ENCODE measurements around the gene DHCR7.

The DHCR7 gene

GRCh38 chr11:71438650-71439049 is 9.5 kb downstream of the DHCR7 start:
- Histone ChIP-seq H2BK12ac (ENCODE audit: low read length) (no peak overlapping the region), H2BK5ac (ENCODE audit: low read depth, low read length, poor library complexity) (no peak overlapping the region), H3K14ac (ENCODE audit: low read length) (no peak overlapping the region), H2BK120ac (ENCODE audit: insufficient read depth, low read length, poor library complexity) (no peak overlapping the region), H3K4me1 (ENCODE audit: control insufficient read depth in 1 of 2, insufficient read depth in 2 of 2, low read length in 2 of 2) (no peaks in the 10 kb centered on the region), H3K18ac (ENCODE audit: low read length) (no peak overlapping the region), H3K79me1 (ENCODE audit: low read length) (no peaks in the 10 kb centered on the region), H2AK5ac (ENCODE audit: low read length) (no peak overlapping the region), H3K27me3 (ENCODE audit: insufficient read depth, low read length) (no peaks in the 10 kb centered on the region), H4K8ac (ENCODE audit: low read depth, low read length) (no peak overlapping the region), H3K9me3 (ENCODE audit: insufficient read depth, low read depth, low read length) (peaks cover 4% of the 10 kb centered on the region), H3K36me3 (ENCODE audit: control insufficient read depth in 1 of 2, insufficient read depth in 2 of 2, low read length in 2 of 2) (peaks cover 83 to 87% of the 10 kb centered on the region in 2 experiments), H3K27ac (ENCODE audit: low read depth, low read length) (no peak overlapping the region), H3K9ac (ENCODE audit: low read length) (no peak overlapping the region), H2AFZ (ENCODE audit: insufficient read depth, low read length, poor library complexity) (no peak overlapping the region), H3K4ac (ENCODE audit: low read depth, low read length) (no peak overlapping the region), H4K91ac (ENCODE audit: low read depth, low read length) (no peak overlapping the region), H4K12ac (ENCODE audit: low read depth, low read length) (no peak overlapping the region), H3K23ac (ENCODE audit: low read length) (no peak overlapping the region), H3K79me2 (ENCODE audit: control insufficient read depth, insufficient read depth, low read length, poor library complexity) (no peaks in the 10 kb centered on the region), H3K4me2 (ENCODE audit: low read length) (no peak overlapping the region), H3K4me3 (ENCODE audit: low read depth, low read length) (no peak overlapping the region)
- no peak for DNase-seq
- no CpG with 5 or more reads among the region's 19 CpGs for WGBS (ENCODE audit: extremely low coverage, insufficient coverage, insufficient read length)

- H3K4me1 ChIP-seq (ENCODE audit: control insufficient read depth in 1 of 2, insufficient read depth in 2 of 2, low read length in 2 of 2) = no peaks in the 10 kb centered on the region
- H3K4me2 ChIP-seq (ENCODE audit: low read length) = no peak overlapping the region
- no peak overlapping the region for H3K4me3 ChIP-seq (ENCODE audit: low read depth, low read length)
- WGBS (ENCODE audit: extremely low coverage, insufficient coverage, insufficient read length) = no CpG with 5 or more reads among the region's 13 CpGs
- H3K9me3 ChIP-seq (ENCODE audit: insufficient read depth, low read depth, low read length) = peaks cover 2% of the 10 kb centered on the region
- H2BK12ac ChIP-seq (ENCODE audit: low read length) = no peak overlapping the region
- H3K18ac ChIP-seq (ENCODE audit: low read length) = no peak overlapping the region
- no peak overlapping the region for H4K12ac ChIP-seq (ENCODE audit: low read depth, low read length)
- no peak overlapping the region for H3K9ac ChIP-seq (ENCODE audit: low read length)
- peaks cover 75 to 79% of the 10 kb centered on the region in 2 experiments for H3K36me3 ChIP-seq (ENCODE audit: control insufficient read depth in 1 of 2, insufficient read depth in 2 of 2, low read length in 2 of 2)
- no peaks in the 10 kb centered on the region for H3K79me1 ChIP-seq (ENCODE audit: low read length)
- no peak overlapping the region for H4K91ac ChIP-seq (ENCODE audit: low read depth, low read length)
- H3K27me3 ChIP-seq (ENCODE audit: insufficient read depth, low read length) = no peaks in the 10 kb centered on the region
- no peaks in the 10 kb centered on the region for H3K79me2 ChIP-seq (ENCODE audit: control insufficient read depth, insufficient read depth, low read length, poor library complexity)
- H3K23ac ChIP-seq (ENCODE audit: low read length) = no peak overlapping the region
- H2BK5ac ChIP-seq (ENCODE audit: low read depth, low read length, poor library complexity) = no peak overlapping the region
- no peak overlapping the region for H2AFZ ChIP-seq (ENCODE audit: insufficient read depth, low read length, poor library complexity)
- DNase-seq = no peak
- H3K4ac ChIP-seq (ENCODE audit: low read depth, low read length) = no peak overlapping the region
- H3K27ac ChIP-seq (ENCODE audit: low read depth, low read length) = no peak overlapping the region
- no peak overlapping the region for H3K14ac ChIP-seq (ENCODE audit: low read length)
- H2AK5ac ChIP-seq (ENCODE audit: low read length) = no peak overlapping the region
- H4K8ac ChIP-seq (ENCODE audit: low read depth, low read length) = no peak overlapping the region
- no peak overlapping the region for H2BK120ac ChIP-seq (ENCODE audit: insufficient read depth, low read length, poor library complexity)
Observed at GRCh38 chr11:71437879-71438278, 10.3 kb downstream of the DHCR7 start.

GRCh38 chr11:71437399-71437798 is 10.8 kb downstream of the DHCR7 start:
- Histone ChIP-seq H2BK5ac (ENCODE audit: low read depth, low read length, poor library complexity) (no peak overlapping the region), H3K14ac (ENCODE audit: low read length) (no peak overlapping the region), H3K4me2 (ENCODE audit: low read length) (no peak overlapping the region), H3K36me3 (ENCODE audit: control insufficient read depth in 1 of 2, insufficient read depth in 2 of 2, low read length in 2 of 2) (peaks cover 72 to 76% of the 10 kb centered on the region in 2 experiments), H3K4me1 (ENCODE audit: control insufficient read depth in 1 of 2, insufficient read depth in 2 of 2, low read length in 2 of 2) (no peaks in the 10 kb centered on the region), H2BK120ac (ENCODE audit: insufficient read depth, low read length, poor library complexity) (no peak overlapping the region), H4K8ac (ENCODE audit: low read depth, low read length) (no peak overlapping the region), H4K12ac (ENCODE audit: low read depth, low read length) (no peak overlapping the region), H3K9me3 (ENCODE audit: insufficient read depth, low read depth, low read length) (peaks cover 2% of the 10 kb centered on the region), H3K4ac (ENCODE audit: low read depth, low read length) (no peak overlapping the region), H4K91ac (ENCODE audit: low read depth, low read length) (no peak overlapping the region), H3K27me3 (ENCODE audit: insufficient read depth, low read length) (no peaks in the 10 kb centered on the region), H2AK5ac (ENCODE audit: low read length) (no peak overlapping the region), H3K27ac (ENCODE audit: low read depth, low read length) (no peak overlapping the region), H3K79me2 (ENCODE audit: control insufficient read depth, insufficient read depth, low read length, poor library complexity) (no peaks in the 10 kb centered on the region), H3K18ac (ENCODE audit: low read length) (no peak overlapping the region), H2BK12ac (ENCODE audit: low read length) (no peak overlapping the region), H3K79me1 (ENCODE audit: low read length) (no peaks in the 10 kb centered on the region), H3K9ac (ENCODE audit: low read length) (no peak overlapping the region), H2AFZ (ENCODE audit: insufficient read depth, low read length, poor library complexity) (no peak overlapping the region), H3K23ac (ENCODE audit: low read length) (no peak overlapping the region), H3K4me3 (ENCODE audit: low read depth, low read length) (no peak overlapping the region)
- WGBS (ENCODE audit: extremely low coverage, insufficient coverage, insufficient read length) = no CpG with 5 or more reads among the region's 6 CpGs
- DNase-seq = no peak

GRCh38 chr11:71436861-71437260 is 11.3 kb downstream of the DHCR7 start:
- H4K8ac ChIP-seq (ENCODE audit: low read depth, low read length) = no peak overlapping the region
- H4K12ac ChIP-seq (ENCODE audit: low read depth, low read length) = no peak overlapping the region
- H3K4me1 ChIP-seq (ENCODE audit: control insufficient read depth in 1 of 2, insufficient read depth in 2 of 2, low read length in 2 of 2) = no peaks in the 10 kb centered on the region
- H3K9ac ChIP-seq (ENCODE audit: low read length) = no peak overlapping the region
- H3K23ac ChIP-seq (ENCODE audit: low read length) = no peak overlapping the region
- H2BK5ac ChIP-seq (ENCODE audit: low read depth, low read length, poor library complexity) = no peak overlapping the region
- H3K27ac ChIP-seq (ENCODE audit: low read depth, low read length) = no peak overlapping the region
- no peak overlapping the region for H3K14ac ChIP-seq (ENCODE audit: low read length)
- H2BK120ac ChIP-seq (ENCODE audit: insufficient read depth, low read length, poor library complexity) = no peak overlapping the region
- no peaks in the 10 kb centered on the region for H3K79me2 ChIP-seq (ENCODE audit: control insufficient read depth, insufficient read depth, low read length, poor library complexity)
- no peak overlapping the region for H3K4me2 ChIP-seq (ENCODE audit: low read length)
- H3K4me3 ChIP-seq (ENCODE audit: low read depth, low read length) = no peak overlapping the region
- no peaks in the 10 kb centered on the region for H3K27me3 ChIP-seq (ENCODE audit: insufficient read depth, low read length)
- no peak overlapping the region for H3K18ac ChIP-seq (ENCODE audit: low read length)
- no peak overlapping the region for H3K4ac ChIP-seq (ENCODE audit: low read depth, low read length)
- peaks cover 2% of the 10 kb centered on the region for H3K9me3 ChIP-seq (ENCODE audit: insufficient read depth, low read depth, low read length)
- no peak overlapping the region for H4K91ac ChIP-seq (ENCODE audit: low read depth, low read length)
- H2AK5ac ChIP-seq (ENCODE audit: low read length) = no peak overlapping the region
- H3K36me3 ChIP-seq (ENCODE audit: control insufficient read depth in 1 of 2, insufficient read depth in 2 of 2, low read length in 2 of 2) = peaks cover 66 to 70% of the 10 kb centered on the region in 2 experiments
- DNase-seq = no peak
- WGBS (ENCODE audit: extremely low coverage, insufficient coverage, insufficient read length) = no CpG with 5 or more reads among the region's 8 CpGs
- H2AFZ ChIP-seq (ENCODE audit: insufficient read depth, low read length, poor library complexity) = no peak overlapping the region
- no peaks in the 10 kb centered on the region for H3K79me1 ChIP-seq (ENCODE audit: low read length)
- H2BK12ac ChIP-seq (ENCODE audit: low read length) = no peak overlapping the region
